ENCODE results near the gene LRP3. TPM values are rescaled to one million over a fixed set of nuclear protein-coding genes. Genes with fewer than 3 reads are reported as not detected.
A peak's percentile ranks its signal among the peaks of the same experiment; 100 is the strongest.

LRP3 gene
- polyA plus RNA-seq, 3 donors = 1.4 to 11.9 (median 4.1) TPM

DNA sequence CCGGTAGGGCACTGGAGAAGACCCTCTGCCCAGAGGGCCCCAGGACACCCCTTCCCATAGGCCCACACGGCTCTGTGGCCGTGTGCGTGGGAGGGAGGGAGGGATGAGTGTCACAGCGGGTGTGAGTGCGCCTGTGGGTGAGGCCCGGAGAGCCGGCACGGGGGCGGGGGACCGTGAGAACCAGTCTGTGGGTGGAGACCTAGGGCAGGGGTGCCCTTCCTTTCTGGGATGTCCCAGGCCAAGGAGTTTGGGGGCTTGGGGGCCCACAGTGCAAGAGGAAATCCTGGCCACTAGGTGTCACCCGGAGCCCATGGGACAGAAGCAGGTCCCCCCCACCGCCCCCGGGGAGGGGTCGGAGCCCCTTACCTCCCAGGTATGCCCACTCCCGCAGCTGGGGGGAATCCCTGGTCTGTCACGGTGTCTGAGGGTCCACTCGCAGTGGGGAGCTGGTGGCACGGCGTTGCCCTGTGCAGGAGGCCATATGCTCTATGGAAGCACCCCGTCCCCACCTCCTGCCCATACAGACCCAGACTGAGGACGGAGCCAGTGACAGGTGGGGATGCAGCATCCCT is 47.5 kb downstream of the LRP3 start:
- H3K9me3 Mint-ChIP-seq = peaks cover 0 to 12% (median 9%) of the 10 kb centered on the region in 7 donors
- H3K4me1 Mint-ChIP-seq = peaks cover 9% of the 10 kb centered on the region
- H3K4me3 Mint-ChIP-seq = no peak overlapping the region
- no peak overlapping the region for H3K9ac ChIP-seq (ENCODE audit: insufficient read depth, low read length, poor library complexity, severe bottlenecking)
- intact Hi-C loops (cut with micrococcal nuclease) = no loop called here
- peak overlapping the region; percentile 33 for H3K4me2 ChIP-seq (replicated peaks; ENCODE audit: extremely low read depth, low read length, poor library complexity, severe bottlenecking)
- H4K20me1 ChIP-seq (ENCODE audit: insufficient read depth, low read length) = no peaks in the 10 kb centered on the region
- H3K4me1 ChIP-seq (ENCODE audit: control insufficient read depth in 1 of 2, insufficient read depth in 2 of 2, low read length in 2 of 2) = peaks cover 13 to 18% of the 10 kb centered on the region in 2 donors
- 8% methylated on average over 15 of the region's 22 CpGs for WGBS (ENCODE audit: insufficient coverage)
- H3K4me3 ChIP-seq (replicated peaks in 1 of 3; ENCODE audit: low read depth in 2 of 3, low read length in 3 of 3) = no peak overlapping the region
- no peaks in the 10 kb centered on the region for H3K27me3 ChIP-seq (ENCODE audit: control insufficient read depth in 2 of 2, insufficient read depth in 2 of 2, low read length in 2 of 2)
- peaks cover 9 to 14% of the 10 kb centered on the region in 2 donors for H3K9me3 ChIP-seq (replicated peaks in 1 of 2; ENCODE audit: control insufficient read depth in 1 of 2, insufficient read depth in 1 of 2, low read length in 2 of 2)
- H3K36me3 Mint-ChIP-seq = peaks cover 0 to 2% of the 10 kb centered on the region in 2 donors
- no peak overlapping the region for H2AFZ ChIP-seq (ENCODE audit: insufficient read depth, low read depth, low read length, poor library complexity, severe bottlenecking)
- no peak overlapping the region for H3K27ac ChIP-seq (ENCODE audit: low read depth in 1 of 2, low read length in 2 of 2)
- peak overlapping the region in 2 of 7 donors; percentile 31 to 55 for H3K27ac Mint-ChIP-seq
- no peaks in the 10 kb centered on the region for H3K79me2 ChIP-seq (ENCODE audit: insufficient read depth, low read length)
- TF ChIP-seq, protein P1, sequence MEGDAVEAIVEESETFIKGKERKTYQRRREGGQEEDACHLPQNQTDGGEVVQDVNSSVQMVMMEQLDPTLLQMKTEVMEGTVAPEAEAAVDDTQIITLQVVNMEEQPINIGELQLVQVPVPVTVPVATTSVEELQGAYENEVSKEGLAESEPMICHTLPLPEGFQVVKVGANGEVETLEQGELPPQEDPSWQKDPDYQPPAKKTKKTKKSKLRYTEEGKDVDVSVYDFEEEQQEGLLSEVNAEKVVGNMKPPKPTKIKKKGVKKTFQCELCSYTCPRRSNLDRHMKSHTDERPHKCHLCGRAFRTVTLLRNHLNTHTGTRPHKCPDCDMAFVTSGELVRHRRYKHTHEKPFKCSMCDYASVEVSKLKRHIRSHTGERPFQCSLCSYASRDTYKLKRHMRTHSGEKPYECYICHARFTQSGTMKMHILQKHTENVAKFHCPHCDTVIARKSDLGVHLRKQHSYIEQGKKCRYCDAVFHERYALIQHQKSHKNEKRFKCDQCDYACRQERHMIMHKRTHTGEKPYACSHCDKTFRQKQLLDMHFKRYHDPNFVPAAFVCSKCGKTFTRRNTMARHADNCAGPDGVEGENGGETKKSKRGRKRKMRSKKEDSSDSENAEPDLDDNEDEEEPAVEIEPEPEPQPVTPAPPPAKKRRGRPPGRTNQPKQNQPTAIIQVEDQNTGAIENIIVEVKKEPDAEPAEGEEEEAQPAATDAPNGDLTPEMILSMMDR (IDR thresholded peaks at IDR 0.05) = peak; percentile 88
- H3K36me3 ChIP-seq (replicated peaks in 1 of 2; ENCODE audit: control insufficient read depth in 1 of 2, insufficient read depth in 2 of 2, low read length in 2 of 2) = no peaks in the 10 kb centered on the region
- peaks cover 1 to 11% (median 2%) of the 10 kb centered on the region in 3 donors for H3K27me3 Mint-ChIP-seq (ENCODE audit: low read depth in 3 of 3)
- peak; percentile 35 to 68 (median 46) for DNase-seq

DNA sequence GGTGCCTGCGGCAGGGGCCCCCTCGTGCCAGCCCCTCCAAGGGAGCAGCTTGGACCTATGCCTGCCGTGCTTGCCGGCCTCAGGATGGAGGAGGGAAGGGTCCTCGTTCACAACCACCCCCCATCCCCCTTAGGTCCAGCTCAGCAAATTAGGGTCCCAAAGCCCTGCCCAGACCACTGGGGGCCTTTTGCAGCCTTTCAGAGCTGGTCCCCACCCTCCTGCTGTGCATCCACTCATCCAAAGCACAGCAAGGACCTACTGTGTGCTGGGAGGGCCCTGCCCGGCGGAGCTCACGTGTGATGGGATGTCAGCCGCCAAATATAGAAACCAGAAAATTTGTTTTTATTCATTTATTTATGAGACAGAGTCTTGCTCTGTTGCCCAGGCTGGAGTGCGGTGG is 48.0 kb downstream of the LRP3 start:
- Mint-ChIP-seq H3K27me3 (ENCODE audit: low read depth in 3 of 3) (peaks cover 1 to 11% (median 2%) of the 10 kb centered on the region in 3 donors), H3K36me3 (peaks cover 0 to 2% of the 10 kb centered on the region in 2 donors), H3K4me1 (peaks cover 10% of the 10 kb centered on the region), H3K4me3 (no peak overlapping the region), H3K27ac (no peak overlapping the region), H3K9me3 (peaks cover 0 to 12% (median 9%) of the 10 kb centered on the region in 7 donors)
- Histone ChIP-seq H3K27me3 (ENCODE audit: control insufficient read depth in 2 of 2, insufficient read depth in 2 of 2, low read length in 2 of 2) (no peaks in the 10 kb centered on the region), H3K9me3 (replicated peaks in 1 of 2; ENCODE audit: control insufficient read depth in 1 of 2, insufficient read depth in 1 of 2, low read length in 2 of 2) (peaks cover 9 to 14% of the 10 kb centered on the region in 2 donors), H3K4me1 (ENCODE audit: control insufficient read depth in 1 of 2, insufficient read depth in 2 of 2, low read length in 2 of 2) (peaks cover 13 to 23% of the 10 kb centered on the region in 2 donors), H3K4me2 (replicated peaks; ENCODE audit: extremely low read depth, low read length, poor library complexity, severe bottlenecking) (no peak overlapping the region), H3K9ac (ENCODE audit: insufficient read depth, low read length, poor library complexity, severe bottlenecking) (no peak overlapping the region), H3K79me2 (ENCODE audit: insufficient read depth, low read length) (no peaks in the 10 kb centered on the region), H3K36me3 (replicated peaks in 1 of 2; ENCODE audit: control insufficient read depth in 1 of 2, insufficient read depth in 2 of 2, low read length in 2 of 2) (no peaks in the 10 kb centered on the region), H3K4me3 (replicated peaks in 1 of 3; ENCODE audit: low read depth in 2 of 3, low read length in 3 of 3) (no peak overlapping the region), H2AFZ (ENCODE audit: insufficient read depth, low read depth, low read length, poor library complexity, severe bottlenecking) (no peak overlapping the region), H4K20me1 (ENCODE audit: insufficient read depth, low read length) (no peaks in the 10 kb centered on the region), H3K27ac (ENCODE audit: low read depth in 1 of 2, low read length in 2 of 2) (no peak overlapping the region)
- WGBS (ENCODE audit: insufficient coverage) = 100% methylated on average over 1 of the region's 10 CpGs
- TF ChIP-seq, protein P1 (IDR thresholded peaks at IDR 0.05) = no peak
- intact Hi-C loops (cut with micrococcal nuclease) = no loop called here
- DNase-seq = no peak

Measured in CD14-positive monocyte (primary cell).